Gastrocnemius medialis (tissue), 4 donors: ENCODE data around the gene C8B.

Experiments used
- CTCF ChIP-seq, 5 experiments: fragments of 450-650 bp in 3 of 5; fragments of 200-600 bp in 2 of 5; sonication (generic) in 2 of 5; IDR thresholded peaks in 4 of 5; conservative IDR thresholded peaks in 1 of 5; 1 replicate in 4 of 5; 2 replicates in 1 of 5; pipeline ENCODE4 v1.5.1; 2016 to 2019; ENCODE audit warnings: antibody characterized with exemption in 5 of 5, mild to moderate bottlenecking in 3 of 5, moderate library complexity in 3 of 5
- POLR2A ChIP-seq, 2 donors: fragments of 450-650 bp; IDR thresholded peaks; one replicate each; pipeline ENCODE4 v1.6.1; 2017; ENCODE audit warnings: antibody characterized with exemption in 2 of 2, mild to moderate bottlenecking in 2 of 2, moderate library complexity in 2 of 2

- TF ChIP-seq CTCF (IDR thresholded peaks at IDR 0.05 in 4 of 5, conservative IDR thresholded peaks at IDR 0.05 in 1 of 5) (no peak), POLR2A (IDR thresholded peaks at IDR 0.05) (no peak)
These were observed 85.0 kb downstream of the C8B start for GRCh38 chr1:56880774-56881173.
